Measurements from ENCODE around the gene TMEM134. TPM values are rescaled to one million over a fixed set of nuclear protein-coding genes. Genes with fewer than 3 reads are reported as not detected.

The TMEM134 gene
- total and polyA plus RNA-seq, 9 of the 15 experiments (the other 6 are each of a cell fraction or from before 2014, with no cell fraction given): 0.63 to 48.4 (median 10.7) TPM

DNA sequence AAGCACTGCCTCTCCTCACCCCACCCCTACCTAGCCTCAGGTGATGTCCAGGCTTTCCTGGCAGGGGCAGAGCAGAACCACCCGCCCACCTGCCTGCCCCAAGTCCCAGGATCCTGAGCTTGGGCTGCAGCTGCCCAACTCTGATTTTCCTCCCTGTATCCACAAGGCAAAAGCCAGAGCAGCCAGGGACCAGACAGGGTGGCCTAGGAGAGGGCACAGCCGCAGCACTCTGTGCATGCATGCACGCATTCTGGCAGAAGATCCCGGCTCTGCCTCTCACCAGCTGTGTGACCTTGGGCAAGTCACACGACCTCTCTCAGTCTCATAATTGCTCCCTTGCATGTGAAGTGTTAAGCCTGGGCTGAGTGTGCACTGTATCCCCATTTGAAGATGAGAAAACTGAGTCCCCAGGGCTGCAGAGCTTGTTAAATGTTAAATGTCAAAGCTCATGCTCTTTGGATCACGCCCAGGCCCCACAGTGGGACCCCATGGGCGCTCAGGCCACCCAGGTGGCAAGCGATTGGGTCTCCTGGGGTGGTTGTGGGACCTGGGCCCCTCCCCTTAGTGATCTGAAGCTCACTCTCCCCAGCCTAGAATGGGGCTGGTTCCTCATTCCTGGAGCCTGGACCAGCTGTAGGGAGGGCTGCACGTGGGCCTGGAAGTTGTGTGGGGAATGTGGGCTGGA lies 56.4 kb downstream of the TMEM134 start (continued):
- TF ChIP-seq, protein P1, sequence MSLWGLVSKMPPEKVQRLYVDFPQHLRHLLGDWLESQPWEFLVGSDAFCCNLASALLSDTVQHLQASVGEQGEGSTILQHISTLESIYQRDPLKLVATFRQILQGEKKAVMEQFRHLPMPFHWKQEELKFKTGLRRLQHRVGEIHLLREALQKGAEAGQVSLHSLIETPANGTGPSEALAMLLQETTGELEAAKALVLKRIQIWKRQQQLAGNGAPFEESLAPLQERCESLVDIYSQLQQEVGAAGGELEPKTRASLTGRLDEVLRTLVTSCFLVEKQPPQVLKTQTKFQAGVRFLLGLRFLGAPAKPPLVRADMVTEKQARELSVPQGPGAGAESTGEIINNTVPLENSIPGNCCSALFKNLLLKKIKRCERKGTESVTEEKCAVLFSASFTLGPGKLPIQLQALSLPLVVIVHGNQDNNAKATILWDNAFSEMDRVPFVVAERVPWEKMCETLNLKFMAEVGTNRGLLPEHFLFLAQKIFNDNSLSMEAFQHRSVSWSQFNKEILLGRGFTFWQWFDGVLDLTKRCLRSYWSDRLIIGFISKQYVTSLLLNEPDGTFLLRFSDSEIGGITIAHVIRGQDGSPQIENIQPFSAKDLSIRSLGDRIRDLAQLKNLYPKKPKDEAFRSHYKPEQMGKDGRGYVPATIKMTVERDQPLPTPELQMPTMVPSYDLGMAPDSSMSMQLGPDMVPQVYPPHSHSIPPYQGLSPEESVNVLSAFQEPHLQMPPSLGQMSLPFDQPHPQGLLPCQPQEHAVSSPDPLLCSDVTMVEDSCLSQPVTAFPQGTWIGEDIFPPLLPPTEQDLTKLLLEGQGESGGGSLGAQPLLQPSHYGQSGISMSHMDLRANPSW (CRISPR knock-in tag; IDR thresholded peaks at IDR 0.05): no peak
- TF ChIP-seq MEIS2 (IDR thresholded peaks at IDR 0.05; ENCODE audit: partially characterized antibody): no peak
- no peak for TF ChIP-seq CREB1 (IDR thresholded peaks at IDR 0.05)
- no peak for TF ChIP-seq CREB1 (CRISPR knock-in tag; IDR thresholded peaks at IDR 0.05)
- no peak for TF ChIP-seq RFX7 (CRISPR knock-in tag; IDR thresholded peaks at IDR 0.05)
- TF ChIP-seq NFYB (IDR thresholded peaks at IDR 0.05; ENCODE audit: extremely low read depth, insufficient read length): no peak
- no peak for TF ChIP-seq ESRRA (IDR thresholded peaks at IDR 0.05; ENCODE audit: borderline replicate concordance, low read depth)

DNA sequence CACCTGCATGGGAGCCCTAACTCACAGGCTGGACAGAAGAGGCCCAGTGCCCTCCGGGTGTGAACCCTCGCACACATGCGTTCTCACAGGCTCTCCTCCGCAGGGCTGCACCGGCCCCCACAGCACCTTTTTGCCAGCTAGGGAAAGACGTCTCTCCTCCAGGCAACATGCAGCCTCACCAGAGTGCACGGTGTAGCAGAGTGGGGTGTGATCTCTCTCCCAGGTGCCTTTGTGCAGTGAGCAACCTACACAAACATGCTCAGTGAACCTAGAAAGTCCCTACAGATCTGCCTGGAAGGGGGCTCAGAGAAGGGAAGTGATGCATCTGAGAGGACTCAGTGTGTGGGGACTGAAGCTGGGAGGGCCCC lies 57.3 kb downstream of the TMEM134 start:
- FAIRE-seq: no peak
- BruUV-seq (replicated peaks): no TSS peak
- Histone ChIP-seq H3K9me1 (ENCODE audit: control insufficient read depth, insufficient read depth, low read length) (no peaks in the 10 kb centered on the region), H3K9me3 (replicated peaks; ENCODE audit: control insufficient read depth, insufficient read depth, low read depth, low read length) (no peaks in the 10 kb centered on the region), H3K27me3 (ENCODE audit: control insufficient read depth in 2 of 2, insufficient read depth in 2 of 2, low read length in 2 of 2) (no peaks in the 10 kb centered on the region), H3K4me2 (ENCODE audit: insufficient read depth, low read length) (no peak overlapping the region; the same call in 1 of the 2 replicates), H3K36me3 (ENCODE audit: control insufficient read depth, insufficient read depth, low read length) (no peaks in the 10 kb centered on the region), H3K9ac (ENCODE audit: insufficient read depth in 1 of 2, low read depth in 2 of 2, low read length in 2 of 2) (peak overlapping the region in 1 of 2 experiments; percentile 84; a peak in 2 of 4 replicates), H2AFZ (ENCODE audit: low read depth, low read length) (no peak overlapping the region), H3K27ac (ENCODE audit: extremely low read depth, low read depth, low read length) (no peak overlapping the region), H3K4me1 (replicated peaks in 1 of 2; ENCODE audit: control insufficient read depth in 2 of 2, insufficient read depth in 2 of 2, low read length in 2 of 2) (peaks cover 21 to 64% of the 10 kb centered on the region in 2 experiments), H4K20me1 (replicated peaks; ENCODE audit: control insufficient read depth, insufficient read depth, low read length) (no peaks in the 10 kb centered on the region; the same call in 1 of the 2 replicates), H3K79me2 (ENCODE audit: control insufficient read depth, insufficient read depth, low read length) (no peaks in the 10 kb centered on the region), H3K4me3 (no peak overlapping the region)
- peak; percentile 34 for ATAC-seq
- peak in 2 of 4 experiments; percentile 39 to 51 for DNase-seq (ENCODE audit: extremely low read depth in 1 of 4, low spot score in 3 of 4)
- in situ Hi-C loops (cut with MboI): no loop called here
- POLR2A ChIA-PET: interaction anchor here (0.5 to 3.0 kb wide), 7 partner anchors 9 to 842 kb away, joined by 3 to 19 read pairs (median 3); partner anchors contain the start of gene PPP1CA
- TF ChIP-seq TCF3 (CRISPR knock-in tag; IDR thresholded peaks at IDR 0.05) (0 out of 2 replicates have a peak, but pooled peaks have one; percentile 16), ZNF41 (CRISPR knock-in tag; conservative IDR thresholded peaks at IDR 0.05) (no peak), MEIS2 (IDR thresholded peaks at IDR 0.05; ENCODE audit: partially characterized antibody) (peak; percentile 47), NRF1 (conservative IDR thresholded peaks at IDR 0.05 in 1 of 2, IDR thresholded peaks at IDR 0.05 in 1 of 2) (0 out of 4 replicates have a peak, but pooled peaks of 1 of the 2 experiments have one; percentile 26), SMC3 (conservative IDR thresholded peaks at IDR 0.05; ENCODE audit: insufficient read depth, low read depth, low read length) (0 out of 2 replicates have a peak, but pooled peaks have one; percentile 11), FOXK1 (CRISPR knock-in tag; IDR thresholded peaks at IDR 0.05; ENCODE audit: borderline replicate concordance) (no peak), RAD51 (IDR thresholded peaks at IDR 0.05; ENCODE audit: borderline replicate concordance, low read depth) (no peak), ZNF699 (CRISPR knock-in tag; IDR thresholded peaks at IDR 0.05; ENCODE audit: insufficient replicate concordance) (no peak), TBL1XR1 (IDR thresholded peaks at IDR 0.05; ENCODE audit: low read length in 2 of 2) (no peak)
- TF ChIP-seq, protein P2, sequence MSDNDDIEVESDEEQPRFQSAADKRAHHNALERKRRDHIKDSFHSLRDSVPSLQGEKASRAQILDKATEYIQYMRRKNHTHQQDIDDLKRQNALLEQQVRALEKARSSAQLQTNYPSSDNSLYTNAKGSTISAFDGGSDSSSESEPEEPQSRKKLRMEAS (CRISPR knock-in tag; IDR thresholded peaks at IDR 0.05): peak; percentile 21; the same call in 1 of the 2 replicates
- intact Hi-C loops (cut with micrococcal nuclease): no loop called here
- 6% methylated on average over 7 of the region's 7 CpGs for WGBS (ENCODE audit: insufficient coverage, low coverage, missing lambda C conversion rate)
- CTCF ChIA-PET (ENCODE audit: low intra/inter-chr PET ratio): no interaction called here

All from K562 (cell line).